Measurements from ENCODE around the gene PLA2R1.

DNA sequence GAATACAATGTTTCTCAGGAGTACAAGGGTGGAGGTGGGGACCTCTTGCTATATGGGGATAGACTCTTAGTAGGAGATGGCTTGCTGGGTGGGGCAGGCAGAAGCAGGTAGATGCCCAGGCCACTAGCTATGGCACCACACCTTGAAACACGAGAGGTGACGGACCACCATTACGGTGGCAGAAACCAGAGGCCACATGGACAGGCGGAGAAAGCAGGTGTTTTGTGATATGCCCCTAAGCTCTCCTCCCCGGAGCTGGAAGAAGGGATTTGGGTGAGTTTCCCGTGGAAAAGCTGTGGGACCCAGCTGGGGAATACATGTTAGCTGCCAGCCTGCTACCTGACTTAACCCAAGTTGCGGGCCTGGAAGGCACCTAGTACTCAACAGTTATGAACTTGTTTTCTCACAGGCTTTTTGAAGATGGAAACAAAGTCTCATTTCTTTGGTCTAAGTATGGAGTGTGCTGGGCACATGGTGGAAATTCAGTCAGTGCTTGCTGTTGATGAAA lies 16.7 kb downstream of the PLA2R1 start:
- TF ChIP-seq CTCF (IDR thresholded peaks at IDR 0.05) (no peak), POLR2A (IDR thresholded peaks at IDR 0.05) (no peak)
